K562 (cell line): ENCODE measurements around the gene ASB15. TPM values are rescaled to one million over a fixed set of nuclear protein-coding genes. Genes with fewer than 3 reads are reported as not detected.

Experiments
- ATAC-seq: fragments of 200-7000 bp; cut with Tn5 transposase; 3 replicates; pipeline ENCODE4 v1.9.1; 2020; ENCODE audit warnings: moderate library complexity
- BruUV-seq: library from RNA; stranded (reverse); fragments of 400-500 nt; replicated peaks from 2 replicates; lab custom pipeline; 2021; lab: Mats Ljungman, UMichigan
- CTCF ChIA-PET: fragments of 300-600 bp; formaldehyde crosslinking; extraction: SDS; loops from one replicate; lab custom pipeline; 2021; ENCODE audit warnings: low intra/inter-chr PET ratio; lab: Yijun Ruan, JAX
- POLR2A ChIA-PET: fragments of 300-600, 350-650 bp; sonication (Branson Sonifier 250); formaldehyde crosslinking; extraction: SDS; loops from one replicate; lab custom pipeline; 2021; ENCODE audit warnings: antibody characterized with exemption, inconsistent platforms; lab: Yijun Ruan, JAX
- DNase-seq, 4 experiments: peaks; one replicate each; pipeline versions ENCODE4 v3.0.0 to v3.0.0-alpha.2; 2011 to 2018; ENCODE audit warnings: low spot score in 3 of 4, mixed read lengths in 3 of 4; ENCODE audit errors: extremely low read depth in 1 of 4
- FAIRE-seq: peaks from 2 replicates; lab custom pipeline; 2011; peaks lifted over from hg19 to GRCh38; lab: Jason Lieb, UNC
- H2AFZ ChIP-seq: 2 replicates; pipeline ENCODE4 v1.6.0; 2011; ENCODE audit warnings: low read depth, low read length, control low read depth, inconsistent platforms
- H3K27ac ChIP-seq: fragments of 200-600 bp; 3 replicates; pipeline ENCODE4 v1.8.0; 2011; ENCODE audit warnings: low read depth, mild to moderate bottlenecking, control low read depth, inconsistent platforms, low read length, moderate library complexity, mixed read lengths; ENCODE audit errors: extremely low read depth
- H3K27me3 ChIP-seq, 2 experiments: fragments of 300-600 bp in 1 of 2; 2 replicates in 1 of 2; 3 replicates in 1 of 2; pipeline versions ENCODE4 v1.6.0 to v1.8.0; 2011; ENCODE audit warnings: inconsistent platforms in 2 of 2, low read length in 2 of 2, mild to moderate bottlenecking in 1 of 2, mixed read lengths in 1 of 2, moderate library complexity in 1 of 2; ENCODE audit not compliant: control insufficient read depth in 2 of 2, insufficient read depth in 2 of 2
- H3K36me3 ChIP-seq: fragments of 300-600 bp; 3 replicates; pipeline ENCODE4 v1.8.0; 2011; ENCODE audit warnings: mild to moderate bottlenecking, low read length, inconsistent platforms; ENCODE audit not compliant: control insufficient read depth, insufficient read depth
- H3K4me1 ChIP-seq, 2 experiments: fragments of 200-600 bp in 1 of 2; replicated peaks in 1 of 2; 2 replicates in 1 of 2; 3 replicates in 1 of 2; pipeline versions ENCODE4 v1.5.1 to v1.8.0; 2011; ENCODE audit warnings: inconsistent platforms in 2 of 2, low read length in 2 of 2, mild to moderate bottlenecking in 1 of 2, mixed read lengths in 1 of 2, moderate library complexity in 1 of 2; ENCODE audit not compliant: control insufficient read depth in 2 of 2, insufficient read depth in 2 of 2
- H3K4me2 ChIP-seq: 2 replicates; pipeline ENCODE4 v1.6.1; 2011; ENCODE audit warnings: low read length, control low read depth, inconsistent platforms, mixed read lengths; ENCODE audit not compliant: insufficient read depth
- H3K4me3 ChIP-seq: fragments of 200-600 bp; sonication (generic), shearing (Covaris generic); 2 replicates; pipeline ENCODE4 v1.5.1; 2016; ENCODE audit warnings: control low read depth, inconsistent platforms
- H3K79me2 ChIP-seq: fragments of 200-600 bp; 3 replicates; pipeline ENCODE4 v1.8.0; 2011; ENCODE audit warnings: low read length, inconsistent platforms; ENCODE audit not compliant: control insufficient read depth, insufficient read depth
- H3K9ac ChIP-seq, 2 experiments: 2 replicates each; pipeline versions ENCODE4 v1.6.0 to v1.6.1; 2011; ENCODE audit warnings: low read depth in 2 of 2, low read length in 2 of 2, control low read depth in 1 of 2, inconsistent platforms in 1 of 2, mild to moderate bottlenecking in 1 of 2, mixed read lengths in 1 of 2; ENCODE audit not compliant: insufficient read depth in 1 of 2
- H3K9me1 ChIP-seq: one replicate; pipeline ENCODE4 v1.6.0; 2011; ENCODE audit warnings: inconsistent platforms, mild to moderate bottlenecking, low read length, moderate library complexity; ENCODE audit not compliant: control insufficient read depth, insufficient read depth
- H3K9me3 ChIP-seq: replicated peaks from 2 replicates; pipeline ENCODE4 v1.5.1; 2011; ENCODE audit warnings: low read depth, low read length, inconsistent platforms; ENCODE audit not compliant: control insufficient read depth, insufficient read depth
- H4K20me1 ChIP-seq: replicated peaks from 2 replicates; pipeline ENCODE4 v1.6.1; 2011; ENCODE audit warnings: low read length, inconsistent platforms, mixed read lengths; ENCODE audit not compliant: control insufficient read depth, insufficient read depth
- ASH1L ChIP-seq: fragments of 450-650 bp; IDR thresholded peaks from 2 replicates; pipeline ENCODE4 v1.6.1; 2018; ENCODE audit warnings: borderline replicate concordance, mild to moderate bottlenecking, low read depth; ENCODE audit not compliant: partially characterized antibody
- PRMT5 ChIP-seq: sonication (generic); formaldehyde crosslinking; IDR thresholded peaks from 2 replicates; pipeline ENCODE4 v1.5.0; 2020; ENCODE audit warnings: missing genetic modification reagents
- WGBS: fragments of 100-300 bp; shearing (Covaris generic); methylation state at CpG from one replicate; pipeline ENCODE4 v1.1.6; 2016; ENCODE audit warnings: low coverage, mixed read lengths; ENCODE audit not compliant: insufficient coverage; ENCODE audit errors: missing lambda C conversion rate; 5-methylcytosine and 5-hydroxymethylcytosine counted together
- in situ Hi-C: fragments of 300-500 bp; cut with MboI; formaldehyde crosslinking; loops from 4 replicates; pipeline ENCODE4 v1.15.0; 2018; ENCODE audit warnings: inconsistent platforms, mixed read lengths
- intact Hi-C: fragments of 100-400 bp; cut with micrococcal nuclease; formaldehyde crosslinking; loops from 2 replicates; pipeline ENCODE4 v1.14.2; 2022
- polyA plus RNA-seq, 8 experiments: library from polyadenylated mRNA; depleted of rRNA in 4 of 8; stranded (reverse) in 5 of 8; unstranded in 3 of 8; fragments of >200 nt; fragmentation: Nextera tagmentation in 2 of 8; fragmentation: Illumina TruSeq in 1 of 8; extraction: Ambion mirVana in 2 of 8; extraction: Trizol in 1 of 8; gene quantifications; 2 replicates each; pipeline versions ENCODE4 v1.2.1 to v1.2.3, GENCODE V29; 2011 to 2014; ENCODE audit warnings: inconsistent platforms in 1 of 8, missing spikeins in 1 of 8
- total RNA-seq, 7 experiments: library from RNA; depleted of rRNA in 6 of 7; stranded (reverse); fragments of >200 nt in 6 of 7; fragmentation: Illumina TruSeq in 2 of 7; extraction: Trizol in 2 of 7; gene quantifications; 2 replicates each; pipeline versions ENCODE4 v1.2.1 to v1.2.3, GENCODE V29; 2011 to 2021; ENCODE audit warnings: low replicate concordance in 1 of 7
- TF ChIP-seq, protein P1 (sequence below): fragments of 250-450 bp; sonication (Bioruptor Pico); IDR thresholded peaks from 2 replicates; pipeline ENCODE4 v1.4.0; 2020

The ASB15 gene
- total and polyA plus RNA-seq, 9 of the 15 experiments (the other 6 are each of a cell fraction or from before 2014, with no cell fraction given) = 0.03 to 0.14 (median 0.04) TPM; not detected in 3

DNA sequence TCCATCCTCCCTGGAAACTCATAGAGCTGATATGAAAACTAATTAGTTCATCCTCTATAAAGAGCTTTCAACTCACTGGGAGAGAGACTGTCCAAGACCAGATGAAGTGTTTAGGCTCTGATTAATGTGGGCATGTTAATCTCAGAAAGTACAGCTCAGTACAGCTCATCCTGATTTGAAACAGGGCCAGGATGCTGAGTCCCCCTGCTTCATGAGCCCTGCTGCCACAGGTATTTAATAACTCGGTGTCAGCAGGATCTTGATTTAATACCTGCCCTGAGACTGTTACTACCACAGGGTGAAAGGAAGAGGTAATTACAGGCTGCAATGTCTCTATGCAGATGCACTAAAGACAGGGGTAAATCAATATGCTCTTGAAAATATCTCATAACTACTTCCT lies 64.9 kb downstream of the ASB15 start:
- Histone ChIP-seq H3K27me3 (peaks cover 7 to 12% of the 10 kb centered on the region in 2 experiments; a peak in 3 of 5 replicates), H3K79me2 (no peaks in the 10 kb centered on the region), H3K4me1 (no peaks in the 10 kb centered on the region; a peak in 2 of 5 replicates), H2AFZ (no peak overlapping the region), H3K9me3 (no peaks in the 10 kb centered on the region), H3K4me2 (no peak overlapping the region), H3K9ac (no peak overlapping the region), H4K20me1 (no peaks in the 10 kb centered on the region), H3K27ac (no peak overlapping the region), H3K9me1 (no peaks in the 10 kb centered on the region), H3K36me3 (no peaks in the 10 kb centered on the region), H3K4me3 (no peak overlapping the region)
- no peak for FAIRE-seq
- ChIA-PET POLR2A (interaction anchor here (0.6 to 1.9 kb wide), 4 partner anchors 12 to 1216 kb away, joined by 3 to 5 read pairs (median 4); no protein-coding TSS in a partner anchor), CTCF (no interaction called here)
- no peak for ATAC-seq
- intact Hi-C loops (no loop called here), in situ Hi-C loops (no loop called here)
- TF ChIP-seq PRMT5 (CRISPR knock-in tag) (no peak), ASH1L (no peak)
- TF ChIP-seq, protein P1, sequence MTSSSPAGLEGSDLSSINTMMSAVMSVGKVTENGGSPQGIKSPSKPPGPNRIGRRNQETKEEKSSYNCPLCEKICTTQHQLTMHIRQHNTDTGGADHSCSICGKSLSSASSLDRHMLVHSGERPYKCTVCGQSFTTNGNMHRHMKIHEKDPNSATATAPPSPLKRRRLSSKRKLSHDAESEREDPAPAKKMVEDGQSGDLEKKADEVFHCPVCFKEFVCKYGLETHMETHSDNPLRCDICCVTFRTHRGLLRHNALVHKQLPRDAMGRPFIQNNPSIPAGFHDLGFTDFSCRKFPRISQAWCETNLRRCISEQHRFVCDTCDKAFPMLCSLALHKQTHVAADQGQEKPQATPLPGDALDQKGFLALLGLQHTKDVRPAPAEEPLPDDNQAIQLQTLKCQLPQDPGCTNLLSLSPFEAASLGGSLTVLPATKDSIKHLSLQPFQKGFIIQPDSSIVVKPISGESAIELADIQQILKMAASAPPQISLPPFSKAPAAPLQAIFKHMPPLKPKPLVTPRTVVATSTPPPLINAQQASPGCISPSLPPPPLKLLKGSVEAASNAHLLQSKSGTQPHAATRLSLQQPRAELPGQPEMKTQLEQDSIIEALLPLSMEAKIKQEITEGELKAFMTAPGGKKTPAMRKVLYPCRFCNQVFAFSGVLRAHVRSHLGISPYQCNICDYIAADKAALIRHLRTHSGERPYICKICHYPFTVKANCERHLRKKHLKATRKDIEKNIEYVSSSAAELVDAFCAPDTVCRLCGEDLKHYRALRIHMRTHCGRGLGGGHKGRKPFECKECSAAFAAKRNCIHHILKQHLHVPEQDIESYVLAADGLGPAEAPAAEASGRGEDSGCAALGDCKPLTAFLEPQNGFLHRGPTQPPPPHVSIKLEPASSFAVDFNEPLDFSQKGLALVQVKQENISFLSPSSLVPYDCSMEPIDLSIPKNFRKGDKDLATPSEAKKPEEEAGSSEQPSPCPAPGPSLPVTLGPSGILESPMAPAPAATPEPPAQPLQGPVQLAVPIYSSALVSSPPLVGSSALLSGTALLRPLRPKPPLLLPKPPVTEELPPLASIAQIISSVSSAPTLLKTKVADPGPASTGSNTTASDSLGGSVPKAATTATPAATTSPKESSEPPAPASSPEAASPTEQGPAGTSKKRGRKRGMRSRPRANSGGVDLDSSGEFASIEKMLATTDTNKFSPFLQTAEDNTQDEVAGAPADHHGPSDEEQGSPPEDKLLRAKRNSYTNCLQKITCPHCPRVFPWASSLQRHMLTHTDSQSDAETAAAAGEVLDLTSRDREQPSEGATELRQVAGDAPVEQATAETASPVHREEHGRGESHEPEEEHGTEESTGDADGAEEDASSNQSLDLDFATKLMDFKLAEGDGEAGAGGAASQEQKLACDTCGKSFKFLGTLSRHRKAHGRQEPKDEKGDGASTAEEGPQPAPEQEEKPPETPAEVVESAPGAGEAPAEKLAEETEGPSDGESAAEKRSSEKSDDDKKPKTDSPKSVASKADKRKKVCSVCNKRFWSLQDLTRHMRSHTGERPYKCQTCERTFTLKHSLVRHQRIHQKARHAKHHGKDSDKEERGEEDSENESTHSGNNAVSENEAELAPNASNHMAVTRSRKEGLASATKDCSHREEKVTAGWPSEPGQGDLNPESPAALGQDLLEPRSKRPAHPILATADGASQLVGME (CRISPR knock-in tag) = no peak
- no TSS peak for BruUV-seq
- DNase-seq = no peak
- WGBS = 0% methylated on average over 1 of the region's 1 CpG
